ENCODE results near the gene LCE3A. TPM values are rescaled to one million over a fixed set of nuclear protein-coding genes. Genes with fewer than 3 reads are reported as not detected.

The LCE3A gene
- total and polyA plus RNA-seq, 4 donors, result not detected

DNA sequence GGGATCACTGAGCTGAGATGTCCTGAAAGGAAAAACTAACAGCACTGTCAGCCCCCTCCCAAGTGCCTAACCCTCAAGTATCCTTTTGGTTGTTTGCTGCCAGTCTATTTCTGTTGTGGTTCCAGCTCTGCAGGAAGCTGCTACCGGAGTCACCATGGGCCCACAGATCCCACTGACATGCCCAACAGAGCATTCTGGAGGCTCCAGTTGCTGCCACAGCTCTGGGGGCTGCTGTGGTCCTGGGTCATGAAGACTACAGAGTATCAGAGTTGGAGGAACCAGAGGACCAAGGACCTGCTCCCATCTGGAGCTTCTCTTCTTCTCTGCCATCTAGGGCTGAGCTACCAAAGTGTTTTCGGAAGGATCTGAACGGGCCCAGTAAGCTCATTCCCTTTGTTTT is 910 bp downstream of the LCE3A start:
- peaks cover 0 to 15% (median 7%) of the 10 kb centered on the region in 4 donors for H3K4me1 ChIP-seq (ENCODE audit: control insufficient read depth in 4 of 4, insufficient read depth in 4 of 4, low read length in 3 of 4)
- no peaks in the 10 kb centered on the region for H3K36me3 ChIP-seq (ENCODE audit: control insufficient read depth in 4 of 4, insufficient read depth in 3 of 4, low read depth in 1 of 4, low read length in 3 of 4)
- no peak overlapping the region for H3K4me3 ChIP-seq (ENCODE audit: low read depth in 1 of 3, low read length in 3 of 3)
- DNase-seq (ENCODE audit: low spot score), result no peak
- H3K9ac ChIP-seq (ENCODE audit: low read depth in 1 of 2, low read length in 2 of 2), result no peak overlapping the region
- WGBS, result 71% methylated on average over 3 of the region's 3 CpGs
- TF ChIP-seq GABPA (IDR thresholded peaks at IDR 0.05 in 1 of 2, conservative IDR thresholded peaks at IDR 0.05 in 1 of 2), result no peak
- H3K27ac ChIP-seq (ENCODE audit: low read depth in 1 of 2, low read length in 2 of 2), result no peak overlapping the region
- H3K27me3 ChIP-seq (ENCODE audit: control insufficient read depth in 4 of 4, insufficient read depth in 4 of 4, low read length in 3 of 4), result no peaks in the 10 kb centered on the region
- peaks cover 1 to 6% (median 4%) of the 10 kb centered on the region in 4 donors for H3K9me3 ChIP-seq (ENCODE audit: control insufficient read depth in 4 of 4, low read length in 3 of 4)

DNA sequence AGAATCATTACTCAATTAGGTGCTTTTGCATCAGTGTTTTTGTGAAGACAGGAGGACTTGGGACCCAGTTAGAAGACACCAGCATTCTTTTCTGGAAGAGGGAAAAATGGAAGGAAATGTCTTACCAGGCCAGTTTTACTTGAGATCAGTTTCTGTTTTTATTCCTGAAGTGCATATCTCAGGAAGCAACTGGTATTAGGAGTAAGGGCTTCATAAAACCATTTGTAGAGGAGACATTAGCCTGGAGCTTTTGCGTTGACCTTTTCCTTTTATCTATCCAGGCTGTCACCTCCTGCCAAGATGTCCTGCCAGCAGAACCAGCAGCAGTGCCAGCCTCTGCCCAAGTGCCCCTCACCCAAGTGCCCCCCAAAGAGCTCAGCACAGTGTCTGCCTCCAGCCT is 9.4 kb downstream of the LCE3A start, which contains the start of gene LCE3B:
Gene LCE3B, plus strand, starts transcription at position 301 of the 400 bp plus-strand sequence. Its CDS starts 0 bp downstream, at position 301.
- Histone ChIP-seq H3K4me3 (ENCODE audit: low read depth in 1 of 3, low read length in 3 of 3) (no peak within 1 kb of the TSS), H3K27me3 (ENCODE audit: control insufficient read depth in 4 of 4, insufficient read depth in 4 of 4, low read length in 3 of 4) (no peaks in the 10 kb centered on the region), H3K9ac (ENCODE audit: low read depth in 1 of 2, low read length in 2 of 2) (no peak within 1 kb of the TSS), H3K36me3 (ENCODE audit: control insufficient read depth in 4 of 4, insufficient read depth in 3 of 4, low read depth in 1 of 4, low read length in 3 of 4) (no peaks in the 10 kb centered on the region), H3K9me3 (ENCODE audit: control insufficient read depth in 4 of 4, low read length in 3 of 4) (peaks cover 0 to 4% (median 0%) of the 10 kb centered on the region in 4 donors), H3K4me1 (ENCODE audit: control insufficient read depth in 4 of 4, insufficient read depth in 4 of 4, low read length in 3 of 4) (no peaks in the 10 kb centered on the region), H3K27ac (ENCODE audit: low read depth in 1 of 2, low read length in 2 of 2) (no peak within 1 kb of the TSS)
- 89% methylated on average over 1 of the region's 1 CpG for WGBS
- no peak for TF ChIP-seq FOXA1 (IDR thresholded peaks at IDR 0.05)
- no peak for TF ChIP-seq RAD21 (IDR thresholded peaks at IDR 0.05)
- DNase-seq (ENCODE audit: low spot score), result no peak

DNA sequence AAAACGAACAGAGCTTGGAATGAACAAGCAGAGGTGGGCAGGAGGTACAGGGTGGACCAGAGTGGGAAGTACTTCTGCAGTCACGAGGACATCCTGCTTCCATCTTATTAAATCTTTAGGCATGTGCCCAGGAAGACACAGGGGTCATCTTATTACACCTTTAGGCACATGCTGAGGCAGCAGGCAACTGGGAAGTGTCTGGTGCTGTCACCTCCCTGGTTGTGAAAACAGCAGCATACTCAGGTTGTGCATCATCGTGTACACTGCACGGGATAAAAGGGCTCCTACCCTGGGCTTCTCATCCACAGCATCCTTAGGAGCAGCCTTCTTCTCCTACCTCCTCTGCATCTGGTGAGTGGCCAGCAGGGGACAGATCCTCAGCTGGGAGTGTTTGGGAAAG is 23.0 kb downstream of the LCE3A start, which contains the start of gene LCE3C:
Gene LCE3C, plus strand, starts transcription at position 301 of the 400 bp plus-strand sequence. CDS start 498 bp downstream, outside the sequence.
- Histone ChIP-seq H3K27ac (ENCODE audit: low read depth in 1 of 2, low read length in 2 of 2) (no peak within 1 kb of the TSS), H3K4me3 (ENCODE audit: low read depth in 1 of 3, low read length in 3 of 3) (no peak within 1 kb of the TSS), H3K9ac (ENCODE audit: low read depth in 1 of 2, low read length in 2 of 2) (no peak within 1 kb of the TSS), H3K27me3 (ENCODE audit: control insufficient read depth in 4 of 4, insufficient read depth in 4 of 4, low read length in 3 of 4) (no peaks in the 10 kb centered on the region), H3K4me1 (ENCODE audit: control insufficient read depth in 4 of 4, insufficient read depth in 4 of 4, low read length in 3 of 4) (peaks cover 2 to 7% (median 6%) of the 10 kb centered on the region in 4 donors), H3K36me3 (ENCODE audit: control insufficient read depth in 4 of 4, insufficient read depth in 3 of 4, low read depth in 1 of 4, low read length in 3 of 4) (no peaks in the 10 kb centered on the region), H3K9me3 (ENCODE audit: control insufficient read depth in 4 of 4, low read length in 3 of 4) (peaks cover 0 to 3% (median 0%) of the 10 kb centered on the region in 4 donors)
- TF ChIP-seq, protein P1, sequence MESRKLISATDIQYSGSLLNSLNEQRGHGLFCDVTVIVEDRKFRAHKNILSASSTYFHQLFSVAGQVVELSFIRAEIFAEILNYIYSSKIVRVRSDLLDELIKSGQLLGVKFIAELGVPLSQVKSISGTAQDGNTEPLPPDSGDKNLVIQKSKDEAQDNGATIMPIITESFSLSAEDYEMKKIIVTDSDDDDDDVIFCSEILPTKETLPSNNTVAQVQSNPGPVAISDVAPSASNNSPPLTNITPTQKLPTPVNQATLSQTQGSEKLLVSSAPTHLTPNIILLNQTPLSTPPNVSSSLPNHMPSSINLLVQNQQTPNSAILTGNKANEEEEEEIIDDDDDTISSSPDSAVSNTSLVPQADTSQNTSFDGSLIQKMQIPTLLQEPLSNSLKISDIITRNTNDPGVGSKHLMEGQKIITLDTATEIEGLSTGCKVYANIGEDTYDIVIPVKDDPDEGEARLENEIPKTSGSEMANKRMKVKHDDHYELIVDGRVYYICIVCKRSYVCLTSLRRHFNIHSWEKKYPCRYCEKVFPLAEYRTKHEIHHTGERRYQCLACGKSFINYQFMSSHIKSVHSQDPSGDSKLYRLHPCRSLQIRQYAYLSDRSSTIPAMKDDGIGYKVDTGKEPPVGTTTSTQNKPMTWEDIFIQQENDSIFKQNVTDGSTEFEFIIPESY (IDR thresholded peaks at IDR 0.05), result no peak
- no peak for TF ChIP-seq NR2F2 (IDR thresholded peaks at IDR 0.05)
- TF ChIP-seq YY1 (IDR thresholded peaks at IDR 0.05), result no peak
- TF ChIP-seq EGR1 (IDR thresholded peaks at IDR 0.05; ENCODE audit: low read depth in 2 of 2), result no peak
- TF ChIP-seq HNF4A (conservative IDR thresholded peaks at IDR 0.05), result no peak
- TF ChIP-seq GABPA (IDR thresholded peaks at IDR 0.05 in 1 of 2, conservative IDR thresholded peaks at IDR 0.05 in 1 of 2), result no peak
- no peak for TF ChIP-seq TAF1 (conservative IDR thresholded peaks at IDR 0.05)
- TF ChIP-seq SP1 (IDR thresholded peaks at IDR 0.05), result no peak
- no peak for TF ChIP-seq RAD21 (IDR thresholded peaks at IDR 0.05)
- TF ChIP-seq, protein P2, sequence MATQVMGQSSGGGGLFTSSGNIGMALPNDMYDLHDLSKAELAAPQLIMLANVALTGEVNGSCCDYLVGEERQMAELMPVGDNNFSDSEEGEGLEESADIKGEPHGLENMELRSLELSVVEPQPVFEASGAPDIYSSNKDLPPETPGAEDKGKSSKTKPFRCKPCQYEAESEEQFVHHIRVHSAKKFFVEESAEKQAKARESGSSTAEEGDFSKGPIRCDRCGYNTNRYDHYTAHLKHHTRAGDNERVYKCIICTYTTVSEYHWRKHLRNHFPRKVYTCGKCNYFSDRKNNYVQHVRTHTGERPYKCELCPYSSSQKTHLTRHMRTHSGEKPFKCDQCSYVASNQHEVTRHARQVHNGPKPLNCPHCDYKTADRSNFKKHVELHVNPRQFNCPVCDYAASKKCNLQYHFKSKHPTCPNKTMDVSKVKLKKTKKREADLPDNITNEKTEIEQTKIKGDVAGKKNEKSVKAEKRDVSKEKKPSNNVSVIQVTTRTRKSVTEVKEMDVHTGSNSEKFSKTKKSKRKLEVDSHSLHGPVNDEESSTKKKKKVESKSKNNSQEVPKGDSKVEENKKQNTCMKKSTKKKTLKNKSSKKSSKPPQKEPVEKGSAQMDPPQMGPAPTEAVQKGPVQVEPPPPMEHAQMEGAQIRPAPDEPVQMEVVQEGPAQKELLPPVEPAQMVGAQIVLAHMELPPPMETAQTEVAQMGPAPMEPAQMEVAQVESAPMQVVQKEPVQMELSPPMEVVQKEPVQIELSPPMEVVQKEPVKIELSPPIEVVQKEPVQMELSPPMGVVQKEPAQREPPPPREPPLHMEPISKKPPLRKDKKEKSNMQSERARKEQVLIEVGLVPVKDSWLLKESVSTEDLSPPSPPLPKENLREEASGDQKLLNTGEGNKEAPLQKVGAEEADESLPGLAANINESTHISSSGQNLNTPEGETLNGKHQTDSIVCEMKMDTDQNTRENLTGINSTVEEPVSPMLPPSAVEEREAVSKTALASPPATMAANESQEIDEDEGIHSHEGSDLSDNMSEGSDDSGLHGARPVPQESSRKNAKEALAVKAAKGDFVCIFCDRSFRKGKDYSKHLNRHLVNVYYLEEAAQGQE (IDR thresholded peaks at IDR 0.05), result no peak
- TF ChIP-seq, protein P3, sequence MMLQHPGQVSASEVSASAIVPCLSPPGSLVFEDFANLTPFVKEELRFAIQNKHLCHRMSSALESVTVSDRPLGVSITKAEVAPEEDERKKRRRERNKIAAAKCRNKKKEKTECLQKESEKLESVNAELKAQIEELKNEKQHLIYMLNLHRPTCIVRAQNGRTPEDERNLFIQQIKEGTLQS (IDR thresholded peaks at IDR 0.05), result no peak
- no peak for TF ChIP-seq JUND (IDR thresholded peaks at IDR 0.05)
- no peak for TF ChIP-seq RXRA (IDR thresholded peaks at IDR 0.05)
- TF ChIP-seq FOXA2 (IDR thresholded peaks at IDR 0.05), result no peak
- TF ChIP-seq, protein P4, sequence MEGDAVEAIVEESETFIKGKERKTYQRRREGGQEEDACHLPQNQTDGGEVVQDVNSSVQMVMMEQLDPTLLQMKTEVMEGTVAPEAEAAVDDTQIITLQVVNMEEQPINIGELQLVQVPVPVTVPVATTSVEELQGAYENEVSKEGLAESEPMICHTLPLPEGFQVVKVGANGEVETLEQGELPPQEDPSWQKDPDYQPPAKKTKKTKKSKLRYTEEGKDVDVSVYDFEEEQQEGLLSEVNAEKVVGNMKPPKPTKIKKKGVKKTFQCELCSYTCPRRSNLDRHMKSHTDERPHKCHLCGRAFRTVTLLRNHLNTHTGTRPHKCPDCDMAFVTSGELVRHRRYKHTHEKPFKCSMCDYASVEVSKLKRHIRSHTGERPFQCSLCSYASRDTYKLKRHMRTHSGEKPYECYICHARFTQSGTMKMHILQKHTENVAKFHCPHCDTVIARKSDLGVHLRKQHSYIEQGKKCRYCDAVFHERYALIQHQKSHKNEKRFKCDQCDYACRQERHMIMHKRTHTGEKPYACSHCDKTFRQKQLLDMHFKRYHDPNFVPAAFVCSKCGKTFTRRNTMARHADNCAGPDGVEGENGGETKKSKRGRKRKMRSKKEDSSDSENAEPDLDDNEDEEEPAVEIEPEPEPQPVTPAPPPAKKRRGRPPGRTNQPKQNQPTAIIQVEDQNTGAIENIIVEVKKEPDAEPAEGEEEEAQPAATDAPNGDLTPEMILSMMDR (IDR thresholded peaks at IDR 0.05; ENCODE audit: low read depth, low read length, missing input control), result no peak
- TF ChIP-seq HNF4G (IDR thresholded peaks at IDR 0.05), result no peak
- TF ChIP-seq, protein P5, sequence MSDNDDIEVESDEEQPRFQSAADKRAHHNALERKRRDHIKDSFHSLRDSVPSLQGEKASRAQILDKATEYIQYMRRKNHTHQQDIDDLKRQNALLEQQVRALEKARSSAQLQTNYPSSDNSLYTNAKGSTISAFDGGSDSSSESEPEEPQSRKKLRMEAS (IDR thresholded peaks at IDR 0.05), result no peak
- TF ChIP-seq FOXA1 (IDR thresholded peaks at IDR 0.05), result no peak
- DNase-seq (ENCODE audit: low spot score), result no peak
- 58% methylated on average over 4 of the region's 4 CpGs for WGBS

Data from liver (tissue), 9 donors.